PC-9 (cell line): ENCODE results near the gene CTNNA1.

ENCODE experiments used
- CTCF ChIP-seq: fragments of 200-600 bp; sonication (generic); conservative IDR thresholded peaks from 2 replicates; pipeline ENCODE4 v1.6.1; 2017; ENCODE audit warnings: mixed run types, antibody characterized with exemption, mild to moderate bottlenecking, moderate library complexity
- EZH2 ChIP-seq: fragments of 200-600 bp; sonication (generic); IDR thresholded peaks from 2 replicates; pipeline ENCODE4 v1.8.0; 2017; ENCODE audit warnings: antibody characterized with exemption, low read depth

- no peak for TF ChIP-seq CTCF
- TF ChIP-seq EZH2: no peak
Measured at GRCh38 chr5:138938526-138938925, 185.3 kb downstream of the CTNNA1 start.
